ENCODE results near the gene RBM17.
"Not testable (repeated sequence)": the region's sequence is repeated elsewhere in the genome, so short reads cannot be mapped to it uniquely, and the experiment has no call there.

RBM17 gene

GRCh38 chr10:6056411-6057135 is 32.3 kb upstream of the RBM17 start:
- DNase-seq (ENCODE audit: low spot score) = no peak

GRCh38 chr10:6058682-6059475 is 30.0 kb upstream of the RBM17 start:
- no peak for DNase-seq (ENCODE audit: low spot score)

DNA sequence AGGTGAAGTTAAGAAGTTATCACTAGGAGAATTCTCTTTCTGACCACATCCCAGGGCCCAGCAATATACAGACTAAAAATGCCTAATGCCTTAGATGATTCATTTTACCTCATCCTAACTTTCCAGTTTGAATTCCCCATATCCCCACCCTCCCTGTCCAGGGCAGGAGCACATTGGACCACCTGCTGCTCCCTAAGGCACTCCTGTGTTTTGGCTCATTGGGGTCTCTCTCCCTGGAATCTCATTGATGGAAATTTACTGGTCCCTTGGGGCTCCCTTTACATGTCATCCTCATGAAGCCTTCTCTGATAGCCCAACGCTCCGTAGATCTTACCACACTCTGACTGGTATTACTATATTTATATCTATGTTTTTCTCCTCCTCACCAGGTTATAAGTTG is 29.3 kb upstream of the RBM17 start:
- DNase-seq (ENCODE audit: low spot score) = no peak

GRCh38 chr10:6061056-6061455 is 27.8 kb upstream of the RBM17 start:
- no peak for DNase-seq (ENCODE audit: low spot score)

- DNase-seq (ENCODE audit: low spot score) = no peak
These were observed 26.6 kb upstream of the RBM17 start, which contains the start of gene IL2RA for GRCh38 chr10:6062101-6062771. TSS of gene IL2RA (minus strand) at chr10:6062367. CDS start at chr10:6062151, 216 bp downstream.

DNA sequence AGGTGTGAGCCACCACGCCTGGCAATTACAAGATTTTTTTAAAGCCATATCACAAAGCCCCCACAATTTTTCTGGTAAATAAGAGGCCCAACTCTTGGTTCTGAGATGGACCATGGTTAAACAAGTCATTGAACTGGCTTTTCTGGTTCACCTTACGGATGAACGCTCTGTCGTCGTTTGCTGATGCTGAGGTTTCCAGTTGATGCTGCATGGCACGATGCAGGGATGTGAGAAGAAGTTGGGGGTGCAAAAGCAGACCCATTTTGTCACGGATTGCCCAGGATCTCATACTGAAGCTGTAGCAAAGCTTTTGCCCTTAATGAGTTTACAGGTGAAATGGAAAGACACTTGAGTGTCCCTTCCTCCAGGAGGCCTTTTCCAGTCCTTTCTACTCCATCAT is 24.7 kb upstream of the RBM17 start:
- DNase-seq (ENCODE audit: low spot score) = no peak

GRCh38 chr10:6064726-6065125 is 24.1 kb upstream of the RBM17 start:
- not testable (repeated sequence) for DNase-seq (ENCODE audit: low spot score)

GRCh38 chr10:6065406-6065805 is 23.4 kb upstream of the RBM17 start:
- no peak for DNase-seq (ENCODE audit: low spot score)

DNA sequence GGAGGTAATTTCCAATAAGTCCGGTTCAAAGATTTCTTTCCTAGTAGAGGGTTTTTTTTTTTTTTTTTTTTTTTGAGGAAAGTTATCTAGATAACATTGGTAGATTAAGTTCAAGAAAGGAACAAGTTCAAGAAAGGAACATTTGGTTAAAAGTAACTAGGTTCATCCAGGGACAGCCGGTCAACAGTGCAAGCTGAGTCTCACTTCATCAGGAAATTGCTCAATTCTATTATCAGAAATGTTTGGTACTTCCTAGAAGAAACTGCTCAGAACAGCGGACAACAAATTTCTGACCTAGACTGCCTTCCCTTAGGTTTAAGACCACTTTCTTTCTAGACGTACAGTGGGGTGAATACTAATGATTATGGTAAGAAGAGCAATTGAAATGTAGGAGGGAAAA is 23.0 kb upstream of the RBM17 start:
- DNase-seq (ENCODE audit: low spot score) = no peak

GRCh38 chr10:6067457-6067856 is 21.4 kb upstream of the RBM17 start:
- no peak for DNase-seq (ENCODE audit: low spot score)

DNA sequence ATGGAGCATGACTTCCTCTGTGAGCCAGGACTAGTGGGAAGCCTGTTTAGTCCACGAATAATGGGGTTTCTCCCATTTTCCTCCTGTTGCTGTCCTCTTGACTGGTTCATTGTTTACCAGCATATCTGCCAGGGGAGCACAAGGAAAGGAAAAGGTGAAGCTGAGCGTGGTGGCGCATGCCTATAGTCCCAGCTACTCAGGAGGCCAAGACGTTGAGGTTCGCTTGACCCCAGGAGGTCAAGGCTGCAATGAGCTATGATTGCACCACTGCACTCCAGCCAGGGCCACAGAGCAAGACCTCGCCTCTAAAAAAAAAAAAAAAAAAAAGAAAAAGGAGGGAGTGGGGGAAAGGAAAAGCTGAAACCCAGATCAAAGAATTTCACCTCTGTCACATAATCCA is 20.8 kb upstream of the RBM17 start:
- no peak for DNase-seq (ENCODE audit: low spot score)

GRCh38 chr10:6068422-6068821 is 20.4 kb upstream of the RBM17 start:
- no peak for DNase-seq (ENCODE audit: low spot score)

GRCh38 chr10:6069081-6069931 is 19.5 kb upstream of the RBM17 start:
- DNase-seq (ENCODE audit: low spot score) = no peak

- no peak for DNase-seq (ENCODE audit: low spot score)
These were observed 18.2 kb upstream of the RBM17 start for GRCh38 chr10:6070660-6071059.

- no peak for DNase-seq (ENCODE audit: low spot score)
These were observed 17.4 kb upstream of the RBM17 start for GRCh38 chr10:6071181-6072175.

GRCh38 chr10:6072215-6072934 is 16.5 kb upstream of the RBM17 start:
- no peak for DNase-seq (ENCODE audit: low spot score)

DNA sequence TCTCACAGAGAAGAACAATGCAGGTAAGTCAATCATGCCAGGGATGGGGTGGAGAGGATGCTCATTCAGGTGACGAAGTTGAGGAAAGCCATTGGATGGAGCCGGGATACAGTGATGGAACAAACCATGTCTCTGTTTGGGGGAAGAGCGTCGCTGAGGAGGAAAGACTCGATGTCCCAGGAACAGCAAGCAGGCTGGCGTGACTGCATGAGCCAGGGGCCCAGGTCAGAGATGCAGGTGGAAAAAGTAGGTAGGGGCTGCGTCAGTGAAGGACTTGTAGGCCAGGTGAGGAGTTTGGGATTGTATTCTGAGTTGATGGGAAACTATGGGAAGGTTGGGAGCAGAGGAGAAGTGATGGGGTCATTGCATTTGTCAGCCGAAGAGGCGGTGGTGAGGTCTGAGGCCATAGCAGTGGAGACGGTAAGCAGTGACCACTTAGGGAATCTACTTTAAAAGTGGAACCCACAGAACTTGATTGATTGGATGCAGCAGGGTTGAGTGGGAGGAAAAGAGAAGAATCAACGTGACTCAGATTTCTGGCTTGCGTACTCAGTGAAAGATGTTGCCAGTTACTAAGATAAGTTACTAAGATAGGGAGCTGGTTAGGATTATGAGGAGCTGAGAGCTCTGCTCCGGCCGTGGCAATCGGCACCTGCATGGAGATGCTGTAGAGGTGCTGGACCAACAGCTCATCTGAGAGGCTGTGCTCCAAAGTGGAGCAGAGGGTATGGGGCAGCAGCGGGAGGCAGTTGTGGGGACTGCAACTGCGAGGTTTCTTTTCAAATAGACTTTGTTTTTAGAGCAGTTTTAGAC is 14.1 kb upstream of the RBM17 start:
- no peak for DNase-seq (ENCODE audit: low spot score)

GRCh38 chr10:6077071-6077675 is 11.7 kb upstream of the RBM17 start:
- no peak for DNase-seq (ENCODE audit: low spot score)

GRCh38 chr10:6079044-6079443 is 9.8 kb upstream of the RBM17 start:
- no peak for DNase-seq (ENCODE audit: low spot score)

Measured in globus pallidus (tissue), 1 donor.